SHP77 treated with DMSO at 0.1 percent for 48 hours (cell line): Measurements from ENCODE around the gene SHROOM1.
"Not testable (repeated sequence)": the region's sequence is repeated elsewhere in the genome, so short reads cannot be mapped to it uniquely, and the experiment has no call there.

Source experiments
- DNase-seq: peaks from one replicate; lab custom pipeline; 2025; lab: John Stamatoyannopoulos, UW

Gene SHROOM1, protein sequence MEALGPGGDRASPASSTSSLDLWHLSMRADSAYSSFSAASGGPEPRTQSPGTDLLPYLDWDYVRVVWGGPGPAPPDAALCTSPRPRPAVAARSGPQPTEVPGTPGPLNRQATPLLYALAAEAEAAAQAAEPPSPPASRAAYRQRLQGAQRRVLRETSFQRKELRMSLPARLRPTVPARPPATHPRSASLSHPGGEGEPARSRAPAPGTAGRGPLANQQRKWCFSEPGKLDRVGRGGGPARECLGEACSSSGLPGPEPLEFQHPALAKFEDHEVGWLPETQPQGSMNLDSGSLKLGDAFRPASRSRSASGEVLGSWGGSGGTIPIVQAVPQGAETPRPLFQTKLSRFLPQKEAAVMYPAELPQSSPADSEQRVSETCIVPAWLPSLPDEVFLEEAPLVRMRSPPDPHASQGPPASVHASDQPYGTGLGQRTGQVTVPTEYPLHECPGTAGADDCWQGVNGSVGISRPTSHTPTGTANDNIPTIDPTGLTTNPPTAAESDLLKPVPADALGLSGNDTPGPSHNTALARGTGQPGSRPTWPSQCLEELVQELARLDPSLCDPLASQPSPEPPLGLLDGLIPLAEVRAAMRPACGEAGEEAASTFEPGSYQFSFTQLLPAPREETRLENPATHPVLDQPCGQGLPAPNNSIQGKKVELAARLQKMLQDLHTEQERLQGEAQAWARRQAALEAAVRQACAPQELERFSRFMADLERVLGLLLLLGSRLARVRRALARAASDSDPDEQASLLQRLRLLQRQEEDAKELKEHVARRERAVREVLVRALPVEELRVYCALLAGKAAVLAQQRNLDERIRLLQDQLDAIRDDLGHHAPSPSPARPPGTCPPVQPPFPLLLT

DNA sequence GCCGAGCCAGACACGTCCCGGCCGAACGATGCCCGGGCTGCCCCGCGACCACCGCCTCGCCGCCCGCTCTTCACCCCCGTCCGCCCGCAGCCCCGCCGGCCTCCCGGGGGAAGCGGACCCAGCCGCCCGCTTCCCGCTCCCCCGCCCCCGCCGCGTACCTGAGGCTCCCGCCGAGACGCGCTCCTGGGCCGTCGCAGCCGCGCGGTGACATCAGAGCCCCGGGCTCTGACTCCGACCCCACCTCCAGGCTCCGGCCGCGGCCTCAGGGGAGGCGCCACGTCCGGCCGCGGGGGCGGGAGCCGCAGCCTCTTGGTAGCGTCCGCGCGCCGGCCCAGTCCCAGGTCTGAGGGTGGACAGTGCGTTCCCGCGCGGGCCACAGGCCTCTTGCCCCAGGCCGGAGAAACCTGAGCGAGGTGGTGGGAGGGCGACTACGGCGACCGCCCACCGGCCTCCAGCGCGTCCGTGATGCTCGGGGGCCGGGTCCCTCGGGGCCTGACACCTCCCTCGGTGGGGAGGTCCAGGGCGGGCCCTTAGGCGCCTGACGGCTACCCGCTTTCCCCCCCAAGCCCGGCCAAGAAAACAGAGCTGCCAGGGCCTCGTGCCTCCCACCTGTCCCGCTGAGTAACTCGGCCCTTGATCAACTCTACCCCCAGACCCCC is at the start of gene SHROOM1:
Gene SHROOM1 (minus strand): TSS at position 212 of the 659 bp plus-strand sequence. CDS start 4,507 bp downstream, outside the sequence.
- no peak for DNase-seq

DNA sequence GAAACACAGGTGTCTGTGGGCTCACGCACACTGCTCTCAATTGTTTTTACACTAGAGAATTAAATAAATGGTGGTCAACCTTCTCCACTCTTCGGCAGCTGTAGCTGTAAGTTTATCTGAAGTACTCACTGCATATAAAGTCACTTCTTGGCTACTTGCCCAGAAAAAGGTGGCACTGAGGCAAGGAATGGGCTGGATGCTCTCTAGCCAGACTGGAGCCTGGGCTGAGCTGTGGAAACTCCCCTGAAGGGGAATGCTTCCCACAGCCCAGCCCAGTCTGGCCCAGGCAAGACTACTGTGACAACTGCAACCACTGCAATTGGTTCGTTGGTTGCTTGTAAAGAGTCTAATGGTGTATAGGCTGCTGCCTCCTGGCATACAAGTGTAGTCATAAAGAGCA is 47.5 kb upstream of the SHROOM1 start:
- no peak for DNase-seq

DNA sequence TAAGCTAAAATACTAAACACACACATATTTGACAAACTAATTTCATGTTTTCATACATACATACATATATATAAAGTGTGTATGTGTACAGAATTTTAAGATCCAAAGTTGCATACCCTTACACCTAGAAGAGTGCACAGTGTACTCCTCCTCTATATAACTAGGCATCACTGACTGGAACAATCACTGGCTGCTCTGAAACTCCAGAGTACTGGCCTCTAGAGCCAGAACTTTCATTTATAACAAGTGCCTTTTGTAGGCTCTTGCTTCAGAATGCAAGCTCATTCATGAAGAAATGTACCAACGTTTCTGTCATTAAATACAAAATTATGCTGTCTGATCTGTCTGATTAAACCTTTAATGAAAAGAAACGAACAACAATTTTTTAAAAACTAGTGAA is 47.0 kb upstream of the SHROOM1 start:
- no peak for DNase-seq

DNA sequence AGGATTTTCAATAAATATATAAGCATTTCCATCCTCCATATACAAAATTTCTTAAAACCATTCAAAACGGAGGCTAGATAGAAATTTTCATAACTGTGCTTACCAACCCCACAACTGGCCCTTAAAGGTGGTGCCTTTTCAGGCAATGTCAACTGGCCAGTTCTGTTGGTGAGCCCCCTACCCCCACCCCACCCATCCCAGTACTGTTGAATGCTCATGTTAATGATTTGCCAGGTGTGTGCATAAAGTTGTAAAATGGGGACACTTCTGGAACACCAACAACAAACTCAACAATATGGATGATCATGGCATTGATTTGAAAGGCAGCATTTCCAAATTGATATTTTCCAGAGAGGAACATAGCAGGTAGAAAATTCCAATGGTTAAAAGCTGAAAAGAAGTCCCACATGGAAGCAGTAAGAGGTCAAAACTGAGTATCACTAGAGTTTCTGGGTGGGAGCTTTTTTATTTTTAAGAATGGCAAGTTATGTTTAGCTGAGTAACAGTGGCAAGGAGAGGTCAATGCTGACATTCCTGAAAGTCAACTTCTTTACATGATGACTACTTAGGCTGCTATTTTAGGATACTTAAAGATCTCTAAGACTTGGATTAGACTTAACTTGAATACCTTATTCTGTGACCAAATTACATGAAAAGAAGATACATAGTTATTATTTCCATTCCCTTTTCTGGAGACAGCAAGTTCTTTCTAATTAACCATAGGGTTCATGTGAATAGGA is 45.7 kb upstream of the SHROOM1 start:
- no peak for DNase-seq

DNA sequence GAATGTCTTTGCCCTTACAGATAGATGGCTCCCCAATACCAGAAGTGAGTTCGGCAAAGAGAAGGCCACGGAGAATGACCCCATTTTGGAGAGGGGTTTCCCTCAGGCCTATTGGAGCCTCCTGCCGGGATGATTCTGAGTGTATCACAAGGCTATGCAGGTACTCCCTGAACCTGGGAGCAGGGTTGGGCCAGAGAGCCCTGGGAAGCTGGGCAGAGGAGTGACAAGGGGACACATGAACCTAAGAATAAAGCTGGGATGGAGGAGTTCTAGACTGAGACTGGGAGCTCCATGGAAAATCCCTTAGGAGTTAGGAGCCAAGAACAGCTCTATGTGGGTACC is 43.5 kb upstream of the SHROOM1 start:
- no peak for DNase-seq

DNA sequence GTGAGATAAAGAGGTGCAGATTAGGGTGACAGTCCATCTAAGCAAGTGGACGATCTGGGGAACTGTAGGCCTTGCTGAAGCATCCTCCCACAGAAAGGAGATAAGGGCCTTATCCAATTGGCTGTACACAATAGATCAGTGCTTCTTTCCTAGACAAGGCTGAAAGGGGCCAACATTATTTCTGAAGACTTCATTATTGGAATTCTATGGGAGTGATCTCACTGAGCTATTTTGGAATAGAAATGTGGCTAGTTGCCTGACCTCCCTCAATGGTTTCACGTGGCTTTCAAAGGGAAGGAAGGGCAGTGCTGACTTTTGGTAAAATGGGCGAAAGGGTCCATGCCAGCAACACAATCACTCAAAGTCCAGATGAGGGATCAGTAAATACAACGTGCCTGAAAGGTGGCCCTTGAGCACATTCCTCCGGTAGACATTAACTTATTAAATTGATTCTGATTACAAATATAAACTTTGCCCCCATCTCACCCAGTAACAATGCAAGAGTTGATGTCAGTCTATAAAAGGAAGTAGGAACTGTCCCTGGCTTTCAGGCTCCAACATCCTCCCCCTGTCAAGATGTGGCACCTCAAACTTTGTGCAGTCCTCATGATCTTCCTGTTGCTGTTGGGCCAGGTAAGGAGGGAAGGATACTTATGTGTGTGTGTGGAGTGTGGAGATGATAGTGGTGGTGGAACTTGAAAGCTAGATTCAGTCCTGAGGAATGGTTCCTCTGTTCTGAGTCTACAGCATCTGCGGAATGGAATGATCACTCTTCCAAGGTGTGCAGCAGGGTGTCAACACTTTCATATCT is 42.9 kb upstream of the SHROOM1 start, which contains the start of gene LEAP2:
Gene LEAP2 (plus strand): TSS at position 550 of the 811 bp plus-strand sequence. CDS start 27 bp downstream, at position 577.
- no peak for DNase-seq

DNA sequence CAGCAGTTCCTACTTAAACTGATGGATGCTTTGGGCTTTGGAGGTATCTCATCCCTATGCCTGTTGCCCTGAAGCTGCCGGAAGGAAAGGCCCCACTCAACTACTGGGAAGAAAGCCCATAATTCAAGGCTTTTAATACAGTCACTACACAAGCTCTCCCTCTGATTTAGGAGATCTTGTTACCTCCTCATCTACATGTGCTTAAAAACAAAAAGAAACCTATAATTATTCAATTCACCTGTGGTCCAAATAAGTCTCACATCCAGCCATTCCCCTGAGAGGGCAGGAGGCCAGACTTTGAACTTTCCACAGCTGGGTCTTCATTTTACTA is 42.3 kb upstream of the SHROOM1 start:
- DNase-seq = no peak

DNA sequence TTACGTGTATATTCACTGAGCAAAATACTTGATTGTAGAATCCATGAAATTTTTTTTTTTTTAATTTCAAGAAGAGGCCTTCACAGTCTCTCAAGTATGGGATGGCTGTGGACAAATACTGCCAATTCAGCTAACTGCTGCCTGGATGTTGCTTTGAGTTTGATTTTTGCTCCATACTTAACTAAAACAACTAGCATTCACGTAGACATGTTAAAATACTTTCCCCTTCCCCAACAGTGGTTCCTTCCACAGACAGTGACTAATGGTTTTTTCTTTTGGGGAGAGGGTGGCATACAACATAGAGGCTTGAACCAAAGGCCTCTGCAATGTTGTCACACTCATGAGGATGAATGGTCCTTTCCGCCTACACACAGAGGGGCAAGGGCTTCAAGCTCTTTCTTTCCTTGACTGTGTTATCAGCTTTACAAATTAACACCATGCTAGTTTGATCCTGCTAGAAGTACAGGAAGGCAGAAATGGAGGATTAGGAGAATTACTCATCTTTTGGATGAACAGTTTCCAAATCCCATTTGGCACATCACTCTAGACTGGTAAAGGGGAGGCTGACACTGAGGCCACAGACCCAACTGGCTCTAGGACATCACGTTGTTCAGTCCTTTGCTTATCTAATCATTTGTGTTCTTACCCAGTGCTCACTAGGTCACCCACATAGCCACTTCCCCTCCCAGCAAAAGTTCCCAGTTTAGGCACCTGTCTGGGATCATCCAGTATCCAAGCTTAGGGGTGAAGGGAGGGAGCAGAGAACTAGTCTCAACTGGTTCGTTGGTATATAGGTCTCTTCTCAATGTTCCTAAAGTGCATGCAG is 41.2 kb upstream of the SHROOM1 start:
- no peak for DNase-seq

DNA sequence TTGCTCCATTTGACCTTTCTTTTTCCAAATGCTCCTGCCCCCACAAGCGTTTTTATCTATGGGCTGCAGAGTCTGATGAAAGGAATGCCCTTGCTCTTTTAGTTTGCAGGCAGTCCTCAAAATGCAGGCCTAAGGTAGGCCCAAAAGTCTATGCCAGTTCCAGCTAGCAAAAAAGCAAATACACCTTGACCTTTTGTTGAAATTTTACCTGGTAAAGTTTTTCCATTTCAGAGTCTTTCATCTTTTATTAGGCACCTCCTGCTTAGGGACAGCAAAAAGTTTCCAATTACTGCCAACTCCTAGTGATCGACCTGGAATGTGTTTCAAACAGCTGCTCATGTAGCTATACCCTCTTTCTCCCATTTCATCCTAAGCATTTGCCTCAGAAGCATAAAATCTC is 40.4 kb upstream of the SHROOM1 start:
- no peak for DNase-seq

DNA sequence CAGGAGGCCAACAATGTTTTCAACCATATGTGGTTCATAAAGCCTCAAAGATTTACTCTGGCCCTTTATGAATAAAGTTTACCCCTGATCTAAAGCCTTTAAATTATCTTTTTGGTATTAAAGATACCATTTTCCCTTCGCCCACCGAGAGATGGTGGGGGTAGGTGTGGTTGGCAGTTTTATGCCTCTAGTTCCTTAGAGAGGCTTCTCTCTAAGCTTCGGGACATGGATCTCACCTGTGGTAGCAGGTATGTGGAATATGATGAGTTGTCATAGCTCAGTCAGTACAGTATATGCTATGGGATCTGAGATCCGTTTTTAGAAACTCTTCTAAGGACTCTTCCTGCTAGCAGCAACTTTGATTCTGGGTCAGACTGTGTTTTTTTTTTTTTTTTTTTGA is 38.3 kb upstream of the SHROOM1 start:
- no peak for DNase-seq

DNA sequence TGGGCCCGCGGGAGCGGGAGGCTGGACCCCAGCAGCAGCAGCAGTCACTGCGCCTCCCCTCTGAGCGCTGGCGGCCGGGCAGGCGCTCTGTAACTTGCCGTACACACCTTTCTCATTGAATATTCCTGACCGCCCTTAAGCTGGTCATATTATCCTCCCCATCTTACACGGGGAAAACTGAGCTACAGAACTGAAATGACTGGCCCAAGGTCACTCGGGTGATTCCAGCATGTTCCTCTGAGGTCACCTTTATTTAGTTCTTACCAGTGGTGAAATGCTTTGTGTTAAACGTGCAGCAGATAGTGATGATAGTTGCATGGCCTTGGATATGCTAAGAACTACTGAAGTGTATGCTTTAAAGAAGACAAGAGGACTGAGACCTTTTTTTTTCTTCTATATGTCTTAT is 36.6 kb upstream of the SHROOM1 start:
- no peak for DNase-seq

DNA sequence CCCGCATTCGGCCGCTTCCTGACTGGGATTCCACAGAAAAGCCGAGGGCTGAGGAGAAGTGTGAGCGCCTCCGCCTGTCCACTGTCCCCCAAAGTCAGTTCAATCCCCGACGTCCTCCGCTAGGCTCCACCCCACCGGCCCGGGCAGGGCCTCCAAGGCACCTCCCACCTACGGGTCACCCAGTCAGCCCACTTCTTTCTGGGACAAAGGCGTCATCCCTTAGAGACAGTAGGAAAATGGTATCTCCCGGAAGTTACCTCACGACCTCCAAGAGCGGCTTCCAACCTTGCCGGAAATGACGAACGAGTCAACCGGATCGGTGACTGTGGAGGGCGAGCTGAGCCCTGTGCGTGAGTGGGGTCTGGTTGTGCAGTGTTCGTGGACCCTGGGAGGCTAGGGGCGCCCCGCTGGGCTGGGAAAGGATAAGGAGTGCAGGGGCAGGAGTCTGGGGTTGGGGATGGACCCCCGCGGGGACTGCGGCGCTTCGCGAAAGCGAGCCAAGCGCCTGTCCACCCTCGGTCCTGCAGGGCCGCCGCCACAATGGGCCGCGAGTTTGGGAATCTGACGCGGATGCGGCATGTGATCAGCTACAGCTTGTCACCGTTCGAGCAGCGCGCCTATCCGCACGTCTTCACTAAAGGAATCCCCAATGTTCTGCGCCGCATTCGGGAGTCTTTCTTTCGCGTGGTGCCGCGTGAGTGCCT is 36.0 kb upstream of the SHROOM1 start, which contains the start of the genes GDF9 and UQCRQ:
Gene GDF9 (minus strand): TSS at position 128 of the 704 bp plus-strand sequence. CDS start 1,936 bp downstream, outside the sequence.
Gene UQCRQ (plus strand): TSS at position 301 of the 704 bp plus-strand sequence. CDS start 240 bp downstream, at position 541.
- DNase-seq = peak; percentile 96

DNA sequence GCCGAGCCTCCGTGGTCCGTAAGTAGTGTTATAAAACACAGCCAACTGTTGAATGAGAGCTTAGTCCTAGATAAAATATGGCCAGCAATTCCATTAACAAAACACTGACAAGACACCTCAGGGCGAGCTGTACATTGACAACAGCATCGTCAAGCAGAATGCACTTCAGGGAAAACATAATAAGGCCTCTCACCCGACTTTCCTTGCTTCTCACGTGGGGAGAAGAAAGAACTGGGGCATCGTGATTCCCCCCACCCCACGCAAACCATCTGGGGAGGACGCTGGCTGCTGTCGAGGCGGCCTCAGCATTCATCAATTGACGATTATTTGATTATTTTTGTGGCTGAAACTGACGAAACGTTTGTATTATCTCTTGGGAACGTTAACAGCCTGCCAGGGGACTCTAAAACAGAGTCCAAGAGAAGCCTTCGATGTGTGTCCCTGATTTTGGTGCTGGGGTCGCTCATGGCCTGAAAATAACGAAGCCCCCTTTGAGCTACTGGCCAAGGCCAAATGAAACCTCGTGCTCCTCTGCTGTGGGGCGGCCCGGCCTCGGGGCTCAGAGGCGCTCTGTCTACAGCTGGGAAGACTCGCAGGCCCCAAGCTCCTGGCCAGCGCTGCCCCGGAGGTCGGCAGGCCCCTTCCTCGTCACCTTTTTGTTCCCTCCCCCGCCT is 35.4 kb upstream of the SHROOM1 start:
- DNase-seq = no peak

DNA sequence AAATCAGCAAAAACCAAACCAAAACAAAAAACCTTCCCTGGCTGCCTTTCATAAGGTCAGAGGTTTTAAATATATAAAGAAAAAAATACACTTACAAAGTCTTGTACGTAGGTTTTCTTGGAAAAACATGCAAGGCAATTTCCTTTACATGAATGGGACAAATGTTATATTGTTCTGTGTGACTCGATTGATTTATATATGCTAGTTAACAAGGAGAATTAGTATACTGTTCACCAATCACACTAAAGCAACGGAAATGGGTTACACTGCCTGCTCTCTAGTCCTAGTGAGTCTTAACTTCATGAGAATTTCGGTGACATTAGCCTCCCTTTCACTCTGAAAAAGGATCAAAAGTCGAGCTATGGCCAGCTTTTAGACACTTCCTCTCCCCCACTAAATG is 30.3 kb upstream of the SHROOM1 start:
- no peak for DNase-seq

DNA sequence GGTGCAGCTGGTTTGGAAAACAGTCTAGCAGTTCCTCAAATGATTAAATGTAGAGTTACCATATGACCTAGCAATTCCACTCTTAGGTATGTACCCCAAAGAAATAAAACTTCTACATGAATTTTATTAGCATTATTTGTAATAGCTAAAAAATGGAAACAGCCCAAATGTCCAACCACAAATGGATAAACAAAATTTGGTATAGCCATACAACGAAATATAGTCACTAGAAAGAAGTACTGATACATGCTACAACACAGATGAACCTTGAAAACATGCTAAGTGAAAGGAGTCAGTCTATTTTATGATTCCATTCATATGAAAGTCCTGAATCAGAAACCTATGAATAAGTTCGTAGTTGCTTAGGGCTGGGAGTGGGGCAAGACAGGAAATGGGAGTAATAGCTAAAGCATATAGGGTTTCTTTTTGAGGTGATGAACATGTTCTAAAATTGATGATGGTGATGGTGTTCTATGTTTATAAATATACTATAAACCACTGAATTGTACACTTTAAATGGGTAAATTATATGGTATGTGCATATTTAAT is 29.5 kb upstream of the SHROOM1 start:
- DNase-seq = no peak

DNA sequence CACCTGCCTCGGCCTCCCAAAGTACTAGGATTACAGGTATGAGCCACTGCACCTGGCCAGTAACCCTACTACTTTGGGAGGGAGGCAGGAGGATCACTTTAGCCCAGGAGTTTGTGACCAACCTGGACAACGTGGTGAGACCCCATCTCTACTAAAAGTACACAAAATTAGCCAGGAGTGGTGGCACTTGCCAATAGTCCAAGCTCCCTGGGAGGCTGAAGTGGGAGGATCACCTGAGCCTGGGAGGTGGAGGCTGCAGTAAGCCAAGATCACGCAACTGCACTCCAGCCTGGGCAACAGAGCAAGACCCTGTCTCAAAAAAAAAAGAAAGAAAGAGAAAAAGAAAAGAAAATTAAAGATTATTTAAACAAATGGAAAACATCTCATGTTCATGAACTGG is 25.6 kb upstream of the SHROOM1 start:
- no peak for DNase-seq

DNA sequence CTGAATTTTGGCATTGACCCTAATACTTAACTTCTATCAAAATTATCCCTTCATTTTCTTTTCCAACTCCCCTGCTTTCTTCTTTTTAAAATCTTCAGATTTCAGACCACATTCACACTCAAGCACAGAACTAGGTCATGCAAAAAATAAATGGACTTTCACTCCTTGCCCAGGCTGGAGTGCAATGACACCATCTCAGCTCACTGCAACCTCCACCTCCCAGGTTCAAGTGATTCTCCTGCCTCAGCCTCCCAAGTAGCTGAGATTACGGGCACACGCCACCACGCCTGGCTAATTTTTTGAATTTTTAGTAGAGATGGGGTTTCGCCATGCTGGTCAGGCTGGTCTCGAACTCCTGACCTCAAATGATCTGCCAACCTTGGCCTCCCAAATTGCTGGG is 24.5 kb upstream of the SHROOM1 start:
- not testable (repeated sequence) for DNase-seq

DNA sequence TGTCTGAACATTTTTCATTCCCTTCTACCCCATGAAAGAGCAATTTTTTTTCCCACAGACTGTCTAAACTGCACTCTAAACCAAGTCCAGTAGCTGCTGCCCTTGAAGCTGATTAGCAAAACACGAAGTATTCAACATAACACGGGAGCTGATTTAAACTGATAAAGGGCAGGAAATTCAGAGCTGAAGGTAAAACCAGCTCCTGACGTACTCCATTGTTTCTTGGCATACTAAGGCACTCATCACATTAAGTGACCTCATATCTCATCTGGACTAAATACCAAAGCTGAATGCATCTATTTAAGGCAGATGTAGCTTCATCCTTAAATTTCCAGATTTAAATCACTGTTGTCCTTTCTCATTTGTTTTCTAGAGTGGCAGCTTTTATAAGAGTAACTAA is 23.9 kb upstream of the SHROOM1 start:
- DNase-seq = no peak
